ENCODE data around the gene RPAP2. TPM values are rescaled to one million over a fixed set of nuclear protein-coding genes. Genes with fewer than 3 reads are reported as not detected.

Gene RPAP2
- total and polyA plus RNA-seq, 2 of the 8 experiments (the other 6 are each of a cell fraction or from before 2014, with no cell fraction given) = 7.9 to 28.4 TPM

DNA sequence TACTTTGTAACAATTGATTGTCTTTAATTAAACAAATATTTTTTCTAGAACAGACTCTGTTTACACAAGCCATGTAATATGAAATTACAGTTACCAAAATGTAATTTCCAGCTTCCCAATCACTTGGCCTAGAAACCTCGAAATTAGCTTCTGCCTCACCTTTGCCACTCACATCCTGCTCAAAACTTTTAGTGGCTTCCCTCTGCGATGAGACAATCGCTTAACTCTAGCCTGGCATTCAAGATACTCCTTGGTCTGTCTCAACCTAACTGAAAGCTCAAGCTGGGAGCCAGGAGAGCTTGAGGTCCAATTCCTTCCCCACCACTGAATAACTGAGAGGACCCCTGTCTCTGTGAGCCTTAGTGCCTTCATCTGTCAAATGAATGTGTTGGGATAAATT, 145.0 kb downstream of the RPAP2 start (continued):
- TF ChIP-seq, protein P1, sequence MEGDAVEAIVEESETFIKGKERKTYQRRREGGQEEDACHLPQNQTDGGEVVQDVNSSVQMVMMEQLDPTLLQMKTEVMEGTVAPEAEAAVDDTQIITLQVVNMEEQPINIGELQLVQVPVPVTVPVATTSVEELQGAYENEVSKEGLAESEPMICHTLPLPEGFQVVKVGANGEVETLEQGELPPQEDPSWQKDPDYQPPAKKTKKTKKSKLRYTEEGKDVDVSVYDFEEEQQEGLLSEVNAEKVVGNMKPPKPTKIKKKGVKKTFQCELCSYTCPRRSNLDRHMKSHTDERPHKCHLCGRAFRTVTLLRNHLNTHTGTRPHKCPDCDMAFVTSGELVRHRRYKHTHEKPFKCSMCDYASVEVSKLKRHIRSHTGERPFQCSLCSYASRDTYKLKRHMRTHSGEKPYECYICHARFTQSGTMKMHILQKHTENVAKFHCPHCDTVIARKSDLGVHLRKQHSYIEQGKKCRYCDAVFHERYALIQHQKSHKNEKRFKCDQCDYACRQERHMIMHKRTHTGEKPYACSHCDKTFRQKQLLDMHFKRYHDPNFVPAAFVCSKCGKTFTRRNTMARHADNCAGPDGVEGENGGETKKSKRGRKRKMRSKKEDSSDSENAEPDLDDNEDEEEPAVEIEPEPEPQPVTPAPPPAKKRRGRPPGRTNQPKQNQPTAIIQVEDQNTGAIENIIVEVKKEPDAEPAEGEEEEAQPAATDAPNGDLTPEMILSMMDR (IDR thresholded peaks at IDR 0.05; ENCODE audit: control extremely low read depth in 1 of 3, insufficient read depth in 1 of 3, low read depth in 1 of 3, low read length in 3 of 3) = no peak
- no peak for TF ChIP-seq CEBPB (IDR thresholded peaks at IDR 0.05; ENCODE audit: low read depth, low read length)
- TF ChIP-seq CHD1 (IDR thresholded peaks at IDR 0.05; ENCODE audit: low read depth, low read length) = no peak
- TF ChIP-seq HDAC2 (IDR thresholded peaks at IDR 0.05; ENCODE audit: borderline replicate concordance in 1 of 2, low read depth in 2 of 2, low read length in 2 of 2) = no peak
- no peak for TF ChIP-seq RNF2 (IDR thresholded peaks at IDR 0.05; ENCODE audit: borderline replicate concordance, low read depth, low read length, missing control alignments, poor library complexity, severe bottlenecking)
- no peak for TF ChIP-seq POLR2AphosphoS5 (IDR thresholded peaks at IDR 0.05; ENCODE audit: low read depth, low read length)
- TF ChIP-seq GABPA (IDR thresholded peaks at IDR 0.05; ENCODE audit: borderline replicate concordance, insufficient read depth, low read length) = no peak

Data from H1 (cell line).